K562 (cell line): ENCODE results near the gene ZNF584. TPM values are rescaled to one million over a fixed set of nuclear protein-coding genes. Genes with fewer than 3 reads are reported as not detected.

Experiments
- BMI1 ChIP-seq: fragments of 150-350 bp; IDR thresholded peaks from 2 replicates; pipeline ENCODE4 v1.6.1; 2014; ENCODE audit warnings: low read length
- BRCA1 ChIP-seq, 2 experiments: fragments of 450-650 bp in 1 of 2; sonication (generic) in 1 of 2; formaldehyde crosslinking in 1 of 2; IDR thresholded peaks; 2 replicates each; pipeline versions ENCODE4 v1.5.0 to v1.6.1; 2017 to 2020; ENCODE audit warnings: mild to moderate bottlenecking in 1 of 2, missing genetic modification reagents in 1 of 2
- EWSR1 ChIP-seq: fragments of 450-650 bp; IDR thresholded peaks from 2 replicates; pipeline ENCODE4 v1.6.1; 2018; ENCODE audit warnings: borderline replicate concordance, mild to moderate bottlenecking, low read depth, moderate library complexity; ENCODE audit not compliant: partially characterized antibody
- FOXJ2 ChIP-seq: fragments of 200-800 bp; sonication (Bioruptor generic); IDR thresholded peaks from 2 replicates; pipeline ENCODE4 v1.6.1; 2016; ENCODE audit warnings: missing genetic modification characterization, missing compliant biosample characterization
- LCOR ChIP-seq: sonication (generic); formaldehyde crosslinking; IDR thresholded peaks from 2 replicates; pipeline ENCODE4 v1.8.0; 2022; ENCODE audit warnings: mild to moderate bottlenecking, missing genetic modification reagents
- MAFK ChIP-seq: IDR thresholded peaks from 2 replicates; pipeline ENCODE4 v1.6.1; 2011; ENCODE audit warnings: low read length, improper control_type of control experiment
- NFYB ChIP-seq: IDR thresholded peaks from 2 replicates; pipeline ENCODE4 v1.6.1; 2011; ENCODE audit warnings: mild to moderate bottlenecking, moderate library complexity; ENCODE audit not compliant: insufficient read length; ENCODE audit errors: extremely low read depth
- NR4A1 ChIP-seq, 2 experiments: fragments of 250-450 bp in 1 of 2; fragments of 450-650 bp in 1 of 2; sonication (Bioruptor Pico) in 1 of 2; IDR thresholded peaks; 2 replicates each; pipeline versions ENCODE4 v1.4.0 to v1.6.1; 2016 to 2020; ENCODE audit warnings: mild to moderate bottlenecking in 2 of 2, missing compliant biosample characterization in 1 of 2, missing genetic modification characterization in 1 of 2, moderate library complexity in 1 of 2
- POLR2B ChIP-seq: fragments of 450-650 bp; IDR thresholded peaks from 2 replicates; pipeline ENCODE4 v1.6.1; 2018; ENCODE audit warnings: low read depth; ENCODE audit not compliant: partially characterized antibody
- PTTG1 ChIP-seq: fragments of 450-650 bp; IDR thresholded peaks from 2 replicates; pipeline ENCODE4 v1.6.1; 2016; ENCODE audit warnings: low read depth, mild to moderate bottlenecking, missing genetic modification characterization, missing compliant biosample characterization
- SPI1 ChIP-seq: IDR thresholded peaks from 2 replicates; pipeline ENCODE4 v1.6.1; 2011; ENCODE audit warnings: low read depth, low read length, control low read depth, borderline replicate concordance
- ZFPM2 ChIP-seq: fragments of 250-450 bp; sonication (Bioruptor Pico); IDR thresholded peaks from 2 replicates; pipeline ENCODE4 v1.5.1; 2022; ENCODE audit warnings: mild to moderate bottlenecking
- ZNF695 ChIP-seq: fragments of 450-650 bp; formaldehyde crosslinking; IDR thresholded peaks from 2 replicates; pipeline ENCODE4 v1.4.0; 2020; ENCODE audit warnings: mild to moderate bottlenecking, moderate library complexity
- ZNF75A ChIP-seq: fragments of 450-650 bp; formaldehyde crosslinking; IDR thresholded peaks from 2 replicates; pipeline ENCODE4 v1.4.0; 2020; ENCODE audit warnings: mild to moderate bottlenecking
- ZSCAN29 ChIP-seq: fragments of 450-650 bp; IDR thresholded peaks from 2 replicates; pipeline ENCODE4 v1.6.1; 2017
- polyA plus RNA-seq, 8 experiments: library from polyadenylated mRNA; depleted of rRNA in 4 of 8; stranded (reverse) in 5 of 8; unstranded in 3 of 8; fragments of >200 nt; fragmentation: Nextera tagmentation in 2 of 8; fragmentation: Illumina TruSeq in 1 of 8; extraction: Ambion mirVana in 2 of 8; extraction: Trizol in 1 of 8; gene quantifications; 2 replicates each; pipeline versions ENCODE4 v1.2.1 to v1.2.3, GENCODE V29; 2011 to 2014; ENCODE audit warnings: inconsistent platforms in 1 of 8, missing spikeins in 1 of 8
- total RNA-seq, 7 experiments: library from RNA; depleted of rRNA in 6 of 7; stranded (reverse); fragments of >200 nt in 6 of 7; fragmentation: Illumina TruSeq in 2 of 7; extraction: Trizol in 2 of 7; gene quantifications; 2 replicates each; pipeline versions ENCODE4 v1.2.1 to v1.2.3, GENCODE V29; 2011 to 2021; ENCODE audit warnings: low replicate concordance in 1 of 7
- TF ChIP-seq, protein P1 (sequence below): fragments of 450-650 bp; IDR thresholded peaks from 2 replicates; pipeline ENCODE4 v1.6.1; 2018; ENCODE audit warnings: mild to moderate bottlenecking, low read depth; ENCODE audit not compliant: partially characterized antibody
- TF ChIP-seq, protein P2 (sequence below): fragments of 250-450 bp; sonication (Bioruptor Pico); IDR thresholded peaks from 2 replicates; pipeline ENCODE4 v1.9.0; 2021; ENCODE audit warnings: mild to moderate bottlenecking, inconsistent platforms
- TF ChIP-seq, protein P3 (sequence below), 2 experiments: fragments of 450-650 bp; IDR thresholded peaks; 2 replicates each; pipeline ENCODE4 v1.6.1; 2016
- TF ChIP-seq, protein P4 (sequence below): fragments of 450-650 bp; IDR thresholded peaks from 2 replicates; pipeline ENCODE4 v1.6.1; 2016; ENCODE audit warnings: antibody characterized with exemption
- TF ChIP-seq, protein P5 (sequence below), 2 experiments: IDR thresholded peaks; 2 replicates each; pipeline ENCODE4 v1.6.1; 2012; ENCODE audit warnings: improper control_type of control experiment in 2 of 2, low read depth in 2 of 2, low read length in 2 of 2, borderline replicate concordance in 1 of 2

ZNF584 gene
- total and polyA plus RNA-seq, 9 of the 15 experiments (the other 6 are each of a cell fraction or from before 2014, with no cell fraction given), result 5.8 to 43.4 (median 24.6) TPM

DNA sequence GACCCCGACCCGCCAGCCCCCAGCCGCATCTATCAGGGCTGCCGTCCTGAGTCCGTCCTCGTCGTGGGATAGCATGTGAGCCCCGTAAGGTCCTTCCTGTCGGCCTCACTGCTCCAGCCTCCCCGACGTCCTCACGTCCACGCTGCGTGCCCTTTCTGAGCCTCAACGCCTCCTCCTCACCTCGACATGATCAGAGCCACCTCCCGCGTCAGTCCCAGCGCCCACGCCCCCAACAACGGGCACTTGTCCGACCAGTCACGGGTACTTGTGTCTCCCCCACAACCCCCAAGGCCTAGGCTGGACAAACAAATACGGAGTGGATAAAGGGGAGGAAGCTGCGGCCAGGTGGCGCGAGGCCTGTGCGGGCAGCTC, 46.6 kb upstream of the ZNF584 start (continued):
- no peak for TF ChIP-seq BRCA1 (IDR thresholded peaks at IDR 0.05)
- TF ChIP-seq BRCA1 (CRISPR knock-in tag; IDR thresholded peaks at IDR 0.05), result no peak
- no peak for TF ChIP-seq NR4A1 (CRISPR knock-in tag; IDR thresholded peaks at IDR 0.05)
- no peak; the same call in 1 of the 2 replicates for TF ChIP-seq NR4A1 (tag; IDR thresholded peaks at IDR 0.05)
- TF ChIP-seq, protein P1, sequence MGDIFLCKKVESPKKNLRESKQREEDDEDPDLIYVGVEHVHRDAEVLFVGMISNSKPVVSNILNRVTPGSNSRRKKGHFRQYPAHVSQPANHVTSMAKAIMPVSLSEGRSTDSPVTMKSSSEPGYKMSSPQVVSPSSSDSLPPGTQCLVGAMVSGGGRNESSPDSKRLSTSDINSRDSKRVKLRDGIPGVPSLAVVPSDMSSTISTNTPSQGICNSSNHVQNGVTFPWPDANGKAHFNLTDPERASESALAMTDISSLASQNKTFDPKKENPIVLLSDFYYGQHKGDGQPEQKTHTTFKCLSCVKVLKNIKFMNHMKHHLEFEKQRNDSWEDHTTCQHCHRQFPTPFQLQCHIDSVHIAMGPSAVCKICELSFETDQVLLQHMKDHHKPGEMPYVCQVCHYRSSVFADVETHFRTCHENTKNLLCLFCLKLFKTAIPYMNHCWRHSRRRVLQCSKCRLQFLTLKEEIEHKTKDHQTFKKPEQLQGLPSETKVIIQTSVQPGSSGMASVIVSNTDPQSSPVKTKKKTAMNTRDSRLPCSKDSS, result no peak
- TF ChIP-seq MAFK, result no peak
- 0 out of 2 replicates have a peak, but pooled peaks have one; percentile 63 for TF ChIP-seq ZSCAN29
- TF ChIP-seq, protein P2, sequence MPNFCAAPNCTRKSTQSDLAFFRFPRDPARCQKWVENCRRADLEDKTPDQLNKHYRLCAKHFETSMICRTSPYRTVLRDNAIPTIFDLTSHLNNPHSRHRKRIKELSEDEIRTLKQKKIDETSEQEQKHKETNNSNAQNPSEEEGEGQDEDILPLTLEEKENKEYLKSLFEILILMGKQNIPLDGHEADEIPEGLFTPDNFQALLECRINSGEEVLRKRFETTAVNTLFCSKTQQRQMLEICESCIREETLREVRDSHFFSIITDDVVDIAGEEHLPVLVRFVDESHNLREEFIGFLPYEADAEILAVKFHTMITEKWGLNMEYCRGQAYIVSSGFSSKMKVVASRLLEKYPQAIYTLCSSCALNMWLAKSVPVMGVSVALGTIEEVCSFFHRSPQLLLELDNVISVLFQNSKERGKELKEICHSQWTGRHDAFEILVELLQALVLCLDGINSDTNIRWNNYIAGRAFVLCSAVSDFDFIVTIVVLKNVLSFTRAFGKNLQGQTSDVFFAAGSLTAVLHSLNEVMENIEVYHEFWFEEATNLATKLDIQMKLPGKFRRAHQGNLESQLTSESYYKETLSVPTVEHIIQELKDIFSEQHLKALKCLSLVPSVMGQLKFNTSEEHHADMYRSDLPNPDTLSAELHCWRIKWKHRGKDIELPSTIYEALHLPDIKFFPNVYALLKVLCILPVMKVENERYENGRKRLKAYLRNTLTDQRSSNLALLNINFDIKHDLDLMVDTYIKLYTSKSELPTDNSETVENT (CRISPR knock-in tag), result no peak
- TF ChIP-seq FOXJ2 (tag), result 0 out of 2 replicates have a peak, but pooled peaks have one; percentile 22
- no peak for TF ChIP-seq PTTG1 (tag)
- TF ChIP-seq, protein P3, sequence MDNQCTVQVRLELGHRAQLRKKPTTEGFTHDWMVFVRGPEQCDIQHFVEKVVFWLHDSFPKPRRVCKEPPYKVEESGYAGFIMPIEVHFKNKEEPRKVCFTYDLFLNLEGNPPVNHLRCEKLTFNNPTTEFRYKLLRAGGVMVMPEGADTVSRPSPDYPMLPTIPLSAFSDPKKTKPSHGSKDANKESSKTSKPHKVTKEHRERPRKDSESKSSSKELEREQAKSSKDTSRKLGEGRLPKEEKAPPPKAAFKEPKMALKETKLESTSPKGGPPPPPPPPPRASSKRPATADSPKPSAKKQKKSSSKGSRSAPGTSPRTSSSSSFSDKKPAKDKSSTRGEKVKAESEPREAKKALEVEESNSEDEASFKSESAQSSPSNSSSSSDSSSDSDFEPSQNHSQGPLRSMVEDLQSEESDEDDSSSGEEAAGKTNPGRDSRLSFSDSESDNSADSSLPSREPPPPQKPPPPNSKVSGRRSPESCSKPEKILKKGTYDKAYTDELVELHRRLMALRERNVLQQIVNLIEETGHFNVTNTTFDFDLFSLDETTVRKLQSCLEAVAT (IDR thresholded peaks at IDR 0.05), result peak in 1 of 2 experiments; percentile 70; a peak in 1 of 4 replicates
- no peak for TF ChIP-seq POLR2B
- no peak for TF ChIP-seq SPI1
- TF ChIP-seq ZFPM2 (CRISPR knock-in tag), result no peak
- no peak for TF ChIP-seq NFYB
- no peak for TF ChIP-seq EWSR1
- TF ChIP-seq ZNF695 (CRISPR knock-in tag), result no peak
- TF ChIP-seq ZNF75A (CRISPR knock-in tag), result no peak
- TF ChIP-seq BMI1, result no peak
- TF ChIP-seq, protein P4, sequence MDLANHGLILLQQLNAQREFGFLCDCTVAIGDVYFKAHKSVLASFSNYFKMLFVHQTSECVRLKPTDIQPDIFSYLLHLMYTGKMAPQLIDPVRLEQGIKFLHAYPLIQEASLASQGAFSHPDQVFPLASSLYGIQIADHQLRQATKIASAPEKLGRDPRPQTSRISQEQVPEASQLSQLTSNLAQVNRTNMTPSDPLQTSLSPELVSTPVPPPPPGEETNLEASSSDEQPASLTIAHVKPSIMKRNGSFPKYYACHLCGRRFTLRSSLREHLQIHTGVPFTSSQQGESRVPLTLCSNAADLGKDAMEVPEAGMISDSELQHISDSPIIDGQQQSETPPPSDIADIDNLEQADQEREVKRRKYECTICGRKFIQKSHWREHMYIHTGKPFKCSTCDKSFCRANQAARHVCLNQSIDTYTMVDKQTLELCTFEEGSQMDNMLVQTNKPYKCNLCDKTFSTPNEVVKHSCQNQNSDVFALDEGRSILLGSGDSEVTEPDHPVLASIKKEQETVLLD, result peak; percentile 67; the same call in 1 of the 2 replicates
- TF ChIP-seq, protein P5, sequence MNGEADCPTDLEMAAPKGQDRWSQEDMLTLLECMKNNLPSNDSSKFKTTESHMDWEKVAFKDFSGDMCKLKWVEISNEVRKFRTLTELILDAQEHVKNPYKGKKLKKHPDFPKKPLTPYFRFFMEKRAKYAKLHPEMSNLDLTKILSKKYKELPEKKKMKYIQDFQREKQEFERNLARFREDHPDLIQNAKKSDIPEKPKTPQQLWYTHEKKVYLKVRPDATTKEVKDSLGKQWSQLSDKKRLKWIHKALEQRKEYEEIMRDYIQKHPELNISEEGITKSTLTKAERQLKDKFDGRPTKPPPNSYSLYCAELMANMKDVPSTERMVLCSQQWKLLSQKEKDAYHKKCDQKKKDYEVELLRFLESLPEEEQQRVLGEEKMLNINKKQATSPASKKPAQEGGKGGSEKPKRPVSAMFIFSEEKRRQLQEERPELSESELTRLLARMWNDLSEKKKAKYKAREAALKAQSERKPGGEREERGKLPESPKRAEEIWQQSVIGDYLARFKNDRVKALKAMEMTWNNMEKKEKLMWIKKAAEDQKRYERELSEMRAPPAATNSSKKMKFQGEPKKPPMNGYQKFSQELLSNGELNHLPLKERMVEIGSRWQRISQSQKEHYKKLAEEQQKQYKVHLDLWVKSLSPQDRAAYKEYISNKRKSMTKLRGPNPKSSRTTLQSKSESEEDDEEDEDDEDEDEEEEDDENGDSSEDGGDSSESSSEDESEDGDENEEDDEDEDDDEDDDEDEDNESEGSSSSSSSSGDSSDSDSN (IDR thresholded peaks at IDR 0.05; ENCODE audit: borderline replicate concordance in 1 of 2, low read depth in 2 of 2, low read length in 2 of 2), result no peak
- 0 out of 2 replicates have a peak, but pooled peaks have one; percentile 44 for TF ChIP-seq LCOR
